OCI-LY3 (cell line): Measurements from ENCODE around the gene DRC3.

Source experiments
- H2AFZ ChIP-seq: fragments of 200-600, 300-600 bp; shearing (Covaris generic); 2 replicates; pipeline ENCODE4 v1.6.0; 2014; ENCODE audit warnings: antibody characterized with exemption, low read depth, low read length
- H3K27ac ChIP-seq: fragments of 200-600, 300-600 bp; sonication (generic); 2 replicates; pipeline ENCODE4 v1.5.1; 2014; ENCODE audit warnings: mild to moderate bottlenecking, low read length, moderate library complexity, mixed read lengths
- H3K27me3 ChIP-seq: fragments of 200-600, 300-600 bp; sonication (generic); 2 replicates; pipeline ENCODE4 v1.6.1; 2014; ENCODE audit warnings: low read depth, low read length, mixed read lengths
- H3K36me3 ChIP-seq: fragments of 200-600, 300-600 bp; sonication (generic); replicated peaks from 2 replicates; pipeline ENCODE3; 2014; ENCODE audit warnings: low read depth, low read length, mixed read lengths
- H3K4me1 ChIP-seq: fragments of 300-600, 200-600 bp; sonication (generic); 2 replicates; pipeline ENCODE4 v1.6.1; 2014; ENCODE audit warnings: low read length, mixed read lengths
- H3K4me2 ChIP-seq: fragments of 200-600, 300-600 bp; sonication (generic); 2 replicates; pipeline ENCODE4 v1.6.1; 2014; ENCODE audit warnings: low read length, mixed read lengths
- H3K4me3 ChIP-seq: fragments of 300-600, 200-600 bp; sonication (generic); 2 replicates; pipeline ENCODE4 v1.5.1; 2014; ENCODE audit warnings: antibody characterized with exemption, mild to moderate bottlenecking, low read length, moderate library complexity
- H3K79me2 ChIP-seq: fragments of 300-600, 200-600 bp; shearing (Covaris generic); 2 replicates; pipeline ENCODE4 v1.6.1; 2014; ENCODE audit warnings: mild to moderate bottlenecking, low read length, mixed read lengths
- H3K9ac ChIP-seq: fragments of 300-600, 200-600 bp; shearing (Covaris generic); 2 replicates; pipeline ENCODE4 v1.6.0; 2014; ENCODE audit warnings: mild to moderate bottlenecking, low read length, moderate library complexity
- H3K9me3 ChIP-seq: fragments of 200-600, 300-600 bp; shearing (Covaris generic); 2 replicates; pipeline ENCODE4 v1.6.1; 2014; ENCODE audit warnings: low read length, mixed read lengths; ENCODE audit not compliant: insufficient read depth
- H4K20me1 ChIP-seq: fragments of 200-600, 300-600 bp; sonication (generic); 2 replicates; pipeline ENCODE4 v1.6.1; 2016; ENCODE audit warnings: low read length, mixed read lengths; ENCODE audit not compliant: insufficient read depth
- CTCF ChIP-seq: fragments of 200-600, 300-600 bp; sonication (generic); IDR thresholded peaks from 2 replicates; pipeline ENCODE4 v1.5.1; 2014; ENCODE audit warnings: antibody characterized with exemption, low read length, low read depth
- EZH2phosphoT487 ChIP-seq: fragments of 200-600 bp; shearing (Covaris generic); IDR thresholded peaks from 2 replicates; pipeline ENCODE4 v1.6.1; 2018; ENCODE audit warnings: antibody characterized with exemption, mixed run types, low read depth

Gene DRC3

GRCh38 chr17:18042983-18043382 lies 70.3 kb downstream of the DRC3 start:
- no peak overlapping the region for H3K4me3 ChIP-seq
- TF ChIP-seq CTCF (no peak), EZH2phosphoT487 (no peak)
- no peak overlapping the region for H3K27ac ChIP-seq
- peaks cover 3% of the 10 kb centered on the region; the same call in 1 of the 2 replicates for H3K4me1 ChIP-seq
- H3K9ac ChIP-seq = no peak overlapping the region
- H3K9me3 ChIP-seq = no peaks in the 10 kb centered on the region
- no peaks in the 10 kb centered on the region for H3K36me3 ChIP-seq
- H2AFZ ChIP-seq = no peak overlapping the region
- H3K27me3 ChIP-seq = no peaks in the 10 kb centered on the region
- no peak overlapping the region for H3K4me2 ChIP-seq
- H3K79me2 ChIP-seq = peaks cover 18% of the 10 kb centered on the region
- H4K20me1 ChIP-seq = no peaks in the 10 kb centered on the region

- TF ChIP-seq CTCF (no peak), EZH2phosphoT487 (no peak)
- Histone ChIP-seq H3K79me2 (peaks cover 13% of the 10 kb centered on the region; the same call in 1 of the 2 replicates), H3K4me3 (no peak overlapping the region), H4K20me1 (no peaks in the 10 kb centered on the region), H3K9ac (no peak overlapping the region), H2AFZ (no peak overlapping the region), H3K27ac (no peak overlapping the region), H3K9me3 (no peaks in the 10 kb centered on the region), H3K4me1 (peaks cover 2% of the 10 kb centered on the region; the same call in 1 of the 2 replicates), H3K4me2 (no peak overlapping the region), H3K27me3 (no peaks in the 10 kb centered on the region), H3K36me3 (no peaks in the 10 kb centered on the region)
These were observed 70.8 kb downstream of the DRC3 start for GRCh38 chr17:18043491-18043890.

- H3K36me3 ChIP-seq = no peaks in the 10 kb centered on the region
- H3K27ac ChIP-seq = no peak overlapping the region
- no peak overlapping the region for H3K4me3 ChIP-seq
- H2AFZ ChIP-seq = no peak overlapping the region
- peaks cover 9% of the 10 kb centered on the region; the same call in 1 of the 2 replicates for H3K79me2 ChIP-seq
- H3K4me2 ChIP-seq = no peak overlapping the region
- TF ChIP-seq EZH2phosphoT487 (no peak), CTCF (no peak)
- H3K4me1 ChIP-seq = peaks cover 2% of the 10 kb centered on the region; the same call in 1 of the 2 replicates
- no peaks in the 10 kb centered on the region for H4K20me1 ChIP-seq
- no peaks in the 10 kb centered on the region for H3K9me3 ChIP-seq
- no peaks in the 10 kb centered on the region for H3K27me3 ChIP-seq
- H3K9ac ChIP-seq = no peak overlapping the region
These were observed 71.9 kb downstream of the DRC3 start for GRCh38 chr17:18044609-18045008.

GRCh38 chr17:18045691-18046350 lies 73.2 kb downstream of the DRC3 start:
- TF ChIP-seq EZH2phosphoT487 = no peak
- TF ChIP-seq CTCF = no peak
- Histone ChIP-seq H3K4me2 (no peak overlapping the region), H3K27ac (no peak overlapping the region)

More at GRCh38 chr17:18045691-18046350, 73.2 kb downstream of the DRC3 start:
- Histone ChIP-seq H2AFZ (no peak overlapping the region), H3K36me3 (no peaks in the 10 kb centered on the region), H4K20me1 (no peaks in the 10 kb centered on the region), H3K4me3 (no peak overlapping the region), H3K27me3 (no peaks in the 10 kb centered on the region), H3K4me1 (no peaks in the 10 kb centered on the region), H3K79me2 (no peaks in the 10 kb centered on the region), H3K9ac (no peak overlapping the region), H3K9me3 (no peaks in the 10 kb centered on the region)
